ENCODE results near the gene RGL1.

Gene RGL1

GRCh38 chr1:183871142-183871541 is 66.2 kb downstream of the RGL1 start:
- no peak for DNase-seq

- no peak for DNase-seq
Observed at GRCh38 chr1:183871601-183872000, 66.7 kb downstream of the RGL1 start.

GRCh38 chr1:183872403-183872802 is 67.5 kb downstream of the RGL1 start:
- DNase-seq, result no peak

- no peak for DNase-seq
Observed at GRCh38 chr1:183873642-183874041, 68.7 kb downstream of the RGL1 start.

- DNase-seq, result peak in 1 of 2 experiments; percentile 7
Observed at GRCh38 chr1:183876309-183876708, 71.4 kb downstream of the RGL1 start.

GRCh38 chr1:183877053-183877720 is 72.3 kb downstream of the RGL1 start:
- no peak for DNase-seq

- DNase-seq, result no peak
Observed at GRCh38 chr1:183879494-183879893, 74.6 kb downstream of the RGL1 start.

GRCh38 chr1:183879966-183880365 is 75.0 kb downstream of the RGL1 start:
- DNase-seq, result no peak

- no peak for DNase-seq
Observed at GRCh38 chr1:183880531-183881243, 75.8 kb downstream of the RGL1 start.

- DNase-seq, result no peak
Observed at GRCh38 chr1:183881387-183882131, 76.6 kb downstream of the RGL1 start.

GRCh38 chr1:183882335-183883167 is 77.6 kb downstream of the RGL1 start:
- DNase-seq, result peak; percentile 18 to 20

GRCh38 chr1:183883623-183884022 is 78.7 kb downstream of the RGL1 start:
- no peak for DNase-seq

- DNase-seq, result no peak
Observed at GRCh38 chr1:183884526-183884925, 79.6 kb downstream of the RGL1 start.

GRCh38 chr1:183885142-183885735 is 80.3 kb downstream of the RGL1 start:
- DNase-seq, result no peak

GRCh38 chr1:183886083-183886828 is 81.3 kb downstream of the RGL1 start:
- no peak for DNase-seq

GRCh38 chr1:183886853-183887252 is 81.9 kb downstream of the RGL1 start:
- DNase-seq, result no peak

- DNase-seq, result no peak
Observed at GRCh38 chr1:183887826-183888819, 83.2 kb downstream of the RGL1 start.

GRCh38 chr1:183889095-183889494 is 84.2 kb downstream of the RGL1 start:
- no peak for DNase-seq

- no peak for DNase-seq
Observed at GRCh38 chr1:183891158-183891856, 86.4 kb downstream of the RGL1 start.

- DNase-seq, result peak; percentile 45 to 54
Observed at GRCh38 chr1:183892351-183892793, 87.5 kb downstream of the RGL1 start.
